Activated CD4-positive, alpha-beta T cell treated with anti-CD3 and anti-CD28 coated beads, Interleukin-2, amount 10 ng/mL, durations not matched to agents 7 days and 5 days (primary cell): ENCODE results near the gene NSFL1C. TPM values are rescaled to one million over a fixed set of nuclear protein-coding genes. Genes with fewer than 3 reads are reported as not detected.

ENCODE experiments used
- CTCF ChIA-PET: fragments of 350-600 bp; sonication (Branson Sonifier 250); formaldehyde crosslinking; loops from one replicate; lab custom pipeline; 2021; ENCODE audit warnings: antibody characterized with exemption; lab: Charles Lee
- POLR2A ChIA-PET: fragments of 350-600 bp; sonication (Branson Sonifier 250); formaldehyde crosslinking; loops from one replicate; lab custom pipeline; 2021; ENCODE audit warnings: antibody characterized with exemption; lab: Charles Lee
- DNase-seq: peaks from one replicate; pipeline ENCODE4 v3.0.0-alpha.2; 2020
- H3K27ac Mint-ChIP-seq: one replicate; pipeline ENCODE4 v1.8.0; 2021; ENCODE audit warnings: mild to moderate bottlenecking, moderate library complexity, mixed read lengths
- H3K27me3 Mint-ChIP-seq: one replicate; pipeline ENCODE4 v1.8.0; 2021; ENCODE audit warnings: mixed read lengths
- H3K36me3 Mint-ChIP-seq: one replicate; pipeline ENCODE4 v1.8.0; 2021; ENCODE audit warnings: low read depth, mixed read lengths
- H3K4me1 Mint-ChIP-seq: one replicate; pipeline ENCODE4 v1.8.0; 2021; ENCODE audit warnings: mixed read lengths
- H3K4me3 Mint-ChIP-seq: one replicate; pipeline ENCODE4 v1.8.0; 2021; ENCODE audit warnings: mild to moderate bottlenecking, moderate library complexity, mixed read lengths
- H3K9me3 Mint-ChIP-seq: one replicate; pipeline ENCODE4 v1.8.0; 2021; ENCODE audit warnings: mixed read lengths
- total RNA-seq, 2 experiments: library from RNA; stranded (reverse); gene quantifications; one replicate each; pipeline ENCODE4 v1.2.3, GENCODE V29; 2021

The NSFL1C gene
- total RNA-seq, 2 experiments from 2014 or later: 56.5 to 64.8 TPM

- ChIA-PET POLR2A (no interaction called here), CTCF (interaction anchor here (0.6 to 2.7 kb wide), 26 partner anchors 9 to 634 kb away, joined by 3 to 13 read pairs (median 3); partner anchors contain the start of genes FKBP1A and SIRPB2)
- peak overlapping the region; percentile 48 for H3K27ac Mint-ChIP-seq
- peak overlapping the region; percentile 81 for H3K4me3 Mint-ChIP-seq
- H3K36me3 Mint-ChIP-seq: peaks cover 6% of the 10 kb centered on the region
- H3K27me3 Mint-ChIP-seq: peaks cover 16% of the 10 kb centered on the region
- H3K9me3 Mint-ChIP-seq: no peaks in the 10 kb centered on the region
- peaks cover 48% of the 10 kb centered on the region for H3K4me1 Mint-ChIP-seq
- DNase-seq: no peak
These were observed 369 bp upstream of the NSFL1C start for GRCh38 chr20:1467082-1467354.

GRCh38 chr20:1465470-1466210, 1.0 kb downstream of the NSFL1C start:
- ChIA-PET CTCF (interaction anchor here (0.8 to 2.7 kb wide), 10 partner anchors 10 to 345 kb away, joined by 3 to 13 read pairs (median 5); partner anchors contain the start of gene FKBP1A), POLR2A (no interaction called here)
- Mint-ChIP-seq H3K27me3 (peaks cover 16% of the 10 kb centered on the region), H3K9me3 (no peaks in the 10 kb centered on the region), H3K4me1 (peaks cover 50% of the 10 kb centered on the region), H3K27ac (peak overlapping the region; percentile 80), H3K4me3 (peak overlapping the region; percentile 81), H3K36me3 (peaks cover 12% of the 10 kb centered on the region)
- no peak for DNase-seq

- ChIA-PET CTCF (no interaction called here), POLR2A (no interaction called here)
- Mint-ChIP-seq H3K27ac (peak overlapping the region; percentile 4), H3K27me3 (peaks cover 16% of the 10 kb centered on the region), H3K4me1 (peaks cover 50% of the 10 kb centered on the region), H3K9me3 (no peaks in the 10 kb centered on the region), H3K36me3 (peaks cover 23% of the 10 kb centered on the region), H3K4me3 (peak overlapping the region; percentile 2)
- DNase-seq: no peak
These were observed 2.6 kb downstream of the NSFL1C start for GRCh38 chr20:1463971-1464570.

- H3K4me1 Mint-ChIP-seq: peaks cover 46% of the 10 kb centered on the region
- peaks cover 27% of the 10 kb centered on the region for H3K36me3 Mint-ChIP-seq
- ChIA-PET CTCF (no interaction called here), POLR2A (no interaction called here)
- no peak for DNase-seq
- H3K27me3 Mint-ChIP-seq: peaks cover 4% of the 10 kb centered on the region
- no peak overlapping the region for H3K27ac Mint-ChIP-seq
- no peaks in the 10 kb centered on the region for H3K9me3 Mint-ChIP-seq
- H3K4me3 Mint-ChIP-seq: no peak overlapping the region
These were observed 3.8 kb downstream of the NSFL1C start for GRCh38 chr20:1462834-1463233.

- peaks cover 33% of the 10 kb centered on the region for H3K36me3 Mint-ChIP-seq
These were observed 4.6 kb downstream of the NSFL1C start for GRCh38 chr20:1462001-1462400.

GRCh38 chr20:1460275-1460674, 6.4 kb downstream of the NSFL1C start:
- Mint-ChIP-seq H3K4me3 (no peak overlapping the region), H3K9me3 (no peaks in the 10 kb centered on the region), H3K27ac (no peak overlapping the region), H3K4me1 (peaks cover 28% of the 10 kb centered on the region), H3K27me3 (no peaks in the 10 kb centered on the region), H3K36me3 (peaks cover 35% of the 10 kb centered on the region)
- DNase-seq: no peak
- ChIA-PET CTCF (interaction anchor here (1.3 kb wide), 1 partner anchor 9 kb away, joined by 3 read pairs; no protein-coding TSS in a partner anchor), POLR2A (interaction anchor here (0.6 kb wide), 1 partner anchor 167 kb away, joined by 3 read pairs; no protein-coding TSS in a partner anchor)

More at GRCh38 chr20:1462001-1462400, 4.6 kb downstream of the NSFL1C start:
- H3K27ac Mint-ChIP-seq: no peak overlapping the region
- DNase-seq: no peak
- ChIA-PET CTCF (no interaction called here), POLR2A (no interaction called here)
- no peak overlapping the region for H3K4me3 Mint-ChIP-seq
- no peaks in the 10 kb centered on the region for H3K27me3 Mint-ChIP-seq
- H3K4me1 Mint-ChIP-seq: peaks cover 37% of the 10 kb centered on the region
- H3K9me3 Mint-ChIP-seq: no peaks in the 10 kb centered on the region

GRCh38 chr20:1457992-1458391, 8.7 kb downstream of the NSFL1C start:
- Mint-ChIP-seq H3K9me3 (no peaks in the 10 kb centered on the region), H3K27me3 (no peaks in the 10 kb centered on the region), H3K4me1 (peaks cover 5% of the 10 kb centered on the region), H3K27ac (no peak overlapping the region), H3K36me3 (peaks cover 45% of the 10 kb centered on the region), H3K4me3 (no peak overlapping the region)
- ChIA-PET CTCF (interaction anchor here (1.5 kb wide), 1 partner anchor 18 kb away, joined by 3 read pairs; no protein-coding TSS in a partner anchor), POLR2A (no interaction called here)
- DNase-seq: no peak

GRCh38 chr20:1456300-1456699, 10.3 kb downstream of the NSFL1C start:
- Mint-ChIP-seq H3K4me1 (peaks cover 2% of the 10 kb centered on the region), H3K27me3 (no peaks in the 10 kb centered on the region), H3K36me3 (peaks cover 61% of the 10 kb centered on the region), H3K9me3 (no peaks in the 10 kb centered on the region), H3K27ac (no peak overlapping the region), H3K4me3 (no peak overlapping the region)
- DNase-seq: no peak
- POLR2A ChIA-PET: no interaction called here
- CTCF ChIA-PET: interaction anchor here (0.6 to 1.2 kb wide), 3 partner anchors 9 to 210 kb away, joined by 3 read pairs; no protein-coding TSS in a partner anchor

GRCh38 chr20:1450926-1451491, 15.6 kb downstream of the NSFL1C start:
- H3K36me3 Mint-ChIP-seq: peaks cover 60% of the 10 kb centered on the region
- no peak for DNase-seq
- ChIA-PET CTCF (interaction anchor here (0.8 to 2.6 kb wide), 5 partner anchors 10 to 132 kb away, joined by 3 to 10 read pairs (median 4); partner anchors contain the start of gene NSFL1C), POLR2A (no interaction called here)
- no peak overlapping the region for H3K27ac Mint-ChIP-seq
- H3K4me3 Mint-ChIP-seq: no peak overlapping the region
- H3K9me3 Mint-ChIP-seq: no peaks in the 10 kb centered on the region
- H3K27me3 Mint-ChIP-seq: no peaks in the 10 kb centered on the region
- H3K4me1 Mint-ChIP-seq: no peaks in the 10 kb centered on the region

- Mint-ChIP-seq H3K4me3 (no peak overlapping the region), H3K36me3 (peaks cover 52% of the 10 kb centered on the region), H3K27ac (no peak overlapping the region), H3K4me1 (no peaks in the 10 kb centered on the region), H3K27me3 (no peaks in the 10 kb centered on the region), H3K9me3 (no peaks in the 10 kb centered on the region)
- no peak for DNase-seq
- POLR2A ChIA-PET: no interaction called here
- CTCF ChIA-PET: interaction anchor here (1.1 to 1.3 kb wide), 2 partner anchors 9 to 12 kb away, joined by 3 read pairs; no protein-coding TSS in a partner anchor
These were observed 17.3 kb downstream of the NSFL1C start for GRCh38 chr20:1449370-1449769.

- POLR2A ChIA-PET: no interaction called here
- H3K9me3 Mint-ChIP-seq: no peaks in the 10 kb centered on the region
- no peak overlapping the region for H3K4me3 Mint-ChIP-seq
These were observed 18.5 kb downstream of the NSFL1C start for GRCh38 chr20:1448081-1448620.

GRCh38 chr20:1446536-1446935, 20.1 kb downstream of the NSFL1C start:
- H3K27me3 Mint-ChIP-seq: no peaks in the 10 kb centered on the region
- DNase-seq: no peak
- no peak overlapping the region for H3K4me3 Mint-ChIP-seq
- H3K36me3 Mint-ChIP-seq: peaks cover 47% of the 10 kb centered on the region
- POLR2A ChIA-PET: no interaction called here
- peaks cover 3% of the 10 kb centered on the region for H3K4me1 Mint-ChIP-seq
- H3K9me3 Mint-ChIP-seq: no peaks in the 10 kb centered on the region
- H3K27ac Mint-ChIP-seq: no peak overlapping the region
- CTCF ChIA-PET: interaction anchor here (1.0 kb wide), 1 partner anchor 10 kb away, joined by 3 read pairs; no protein-coding TSS in a partner anchor

More at GRCh38 chr20:1448081-1448620, 18.5 kb downstream of the NSFL1C start:
- Mint-ChIP-seq H3K27me3 (no peaks in the 10 kb centered on the region), H3K27ac (no peak overlapping the region), H3K36me3 (peaks cover 55% of the 10 kb centered on the region), H3K4me1 (no peaks in the 10 kb centered on the region)
- DNase-seq: no peak
- CTCF ChIA-PET: interaction anchor here (0.8 to 1.4 kb wide), 4 partner anchors 9 to 64 kb away, joined by 3 to 4 read pairs (median 3); partner anchors contain the start of gene NSFL1C
